WTC11 (cell line): Measurements from ENCODE around the gene PSMD8. TPM values are rescaled to one million over a fixed set of nuclear protein-coding genes. Genes with fewer than 3 reads are reported as not detected.

Experiments
- ATAC-seq: fragments of 200-7000 bp; cut with Tn5 transposase; 2 replicates; pipeline ENCODE4 v1.10.0; 2021; ENCODE audit warnings: mild to moderate bottlenecking, moderate library complexity
- CTCF ChIA-PET: fragments of 300-600 bp; sonication (Branson Sonifier 250); formaldehyde crosslinking; loops from one replicate; lab custom pipeline; 2021; ENCODE audit warnings: antibody characterized with exemption; lab: Charles Lee
- POLR2A ChIA-PET: fragments of 350-600 bp; sonication (Branson Sonifier 250); formaldehyde crosslinking; loops from one replicate; lab custom pipeline; 2021; ENCODE audit warnings: antibody characterized with exemption; lab: Charles Lee
- DNase-seq: peaks from one replicate; pipeline ENCODE4 v3.0.0; 2021; ENCODE audit warnings: low spot score
- H3K27ac Mint-ChIP-seq: 2 replicates; pipeline ENCODE4 v1.8.0; 2021; ENCODE audit warnings: mixed read lengths
- H3K27me3 Mint-ChIP-seq: 2 replicates; pipeline ENCODE4 v1.8.0; 2021; ENCODE audit warnings: low read depth, mild to moderate bottlenecking, moderate library complexity, mixed read lengths
- H3K36me3 Mint-ChIP-seq: 2 replicates; pipeline ENCODE4 v1.8.0; 2021; ENCODE audit warnings: mixed read lengths
- H3K4me1 Mint-ChIP-seq: 2 replicates; pipeline ENCODE4 v1.8.0; 2022; ENCODE audit warnings: mixed read lengths
- H3K4me3 Mint-ChIP-seq: 2 replicates; pipeline ENCODE4 v1.8.0; 2021; ENCODE audit warnings: mild to moderate bottlenecking, moderate library complexity, mixed read lengths
- H3K9me3 Mint-ChIP-seq: 2 replicates; pipeline ENCODE4 v1.8.0; 2021; ENCODE audit warnings: mixed read lengths
- AFF4 ChIP-seq: sonication (generic); formaldehyde crosslinking; IDR thresholded peaks from 2 replicates; pipeline ENCODE4 v1.8.1; 2023; ENCODE audit warnings: mild to moderate bottlenecking, missing genetic modification reagents, borderline replicate concordance
- ARID4B ChIP-seq: sonication (generic); formaldehyde crosslinking; IDR thresholded peaks from 2 replicates; pipeline ENCODE4 v1.8.0; 2023; ENCODE audit warnings: missing genetic modification reagents, mild to moderate bottlenecking, borderline replicate concordance
- ATF1 ChIP-seq: sonication (generic); formaldehyde crosslinking; IDR thresholded peaks from 2 replicates; pipeline ENCODE4 v1.8.1; 2023; ENCODE audit warnings: mild to moderate bottlenecking, moderate library complexity, missing genetic modification reagents
- ETV6 ChIP-seq: sonication (generic); formaldehyde crosslinking; IDR thresholded peaks from 2 replicates; pipeline ENCODE4 v1.8.1; 2022; ENCODE audit warnings: mild to moderate bottlenecking, missing genetic modification reagents
- FOXK1 ChIP-seq: sonication (generic); formaldehyde crosslinking; IDR thresholded peaks from 2 replicates; pipeline ENCODE4 v1.8.0; 2022; ENCODE audit warnings: mild to moderate bottlenecking, moderate library complexity, missing genetic modification reagents
- GRHL2 ChIP-seq: fragments of 250-450 bp; sonication (Bioruptor Pico); IDR thresholded peaks from 2 replicates; pipeline ENCODE4 v1.8.0; 2022; ENCODE audit warnings: mild to moderate bottlenecking, moderate library complexity; ENCODE audit not compliant: insufficient replicate concordance, severe bottlenecking
- HMGXB4 ChIP-seq: sonication (generic); formaldehyde crosslinking; IDR thresholded peaks from 2 replicates; pipeline ENCODE4 v1.8.1; 2023; ENCODE audit warnings: mild to moderate bottlenecking, moderate library complexity, missing genetic modification reagents
- IRF2 ChIP-seq: sonication (generic); formaldehyde crosslinking; IDR thresholded peaks from 2 replicates; pipeline ENCODE4 v1.8.0; 2022; ENCODE audit warnings: low read depth, missing genetic modification reagents, borderline replicate concordance
- NFE2L1 ChIP-seq: sonication (generic); formaldehyde crosslinking; IDR thresholded peaks from 2 replicates; pipeline ENCODE4 v1.8.1; 2023; ENCODE audit warnings: missing genetic modification reagents
- NR1H2 ChIP-seq: sonication (generic); formaldehyde crosslinking; IDR thresholded peaks from 2 replicates; pipeline ENCODE4 v1.9.0; 2021; ENCODE audit warnings: mild to moderate bottlenecking, moderate library complexity, missing genetic modification reagents
- NR2C2 ChIP-seq: sonication (generic); formaldehyde crosslinking; IDR thresholded peaks from 2 replicates; pipeline ENCODE4 v1.8.0; 2022; ENCODE audit warnings: mild to moderate bottlenecking, missing genetic modification reagents
- TEAD1 ChIP-seq: sonication (generic); formaldehyde crosslinking; IDR thresholded peaks from 2 replicates; pipeline ENCODE4 v1.8.0; 2022; ENCODE audit warnings: mild to moderate bottlenecking, missing genetic modification reagents
- ZBTB21 ChIP-seq: sonication (generic); formaldehyde crosslinking; IDR thresholded peaks from 2 replicates; pipeline ENCODE4 v1.8.1; 2023; ENCODE audit warnings: mild to moderate bottlenecking, missing genetic modification reagents, borderline replicate concordance
- ZNF425 ChIP-seq: fragments of 250-450 bp; sonication (Bioruptor Pico); conservative IDR thresholded peaks from 2 replicates; pipeline ENCODE4 v1.9.0; 2021; ENCODE audit warnings: mild to moderate bottlenecking
- total RNA-seq: library from RNA; stranded (reverse); gene quantifications from 3 replicates; pipeline ENCODE4 v1.2.3, GENCODE V29; 2021

The PSMD8 gene
- total RNA-seq, 1 experiment from 2014 or later = 167 TPM

- H3K36me3 Mint-ChIP-seq = no peaks in the 10 kb centered on the region
- H3K27me3 Mint-ChIP-seq = peaks cover 33% of the 10 kb centered on the region
- peaks cover 5% of the 10 kb centered on the region for H3K4me1 Mint-ChIP-seq
- no peak for ATAC-seq
- H3K4me3 Mint-ChIP-seq = no peak overlapping the region
- POLR2A ChIA-PET = interaction anchor here (0.6 kb wide), 1 partner anchor 16 kb away, joined by 6 read pairs; no protein-coding TSS in a partner anchor
- H3K9me3 Mint-ChIP-seq = no peaks in the 10 kb centered on the region
- CTCF ChIA-PET = interaction anchor here (0.5 to 1.1 kb wide), 2 partner anchors 33 to 108 kb away, joined by 4 read pairs; partner anchors contain the start of gene FAM98C
- TF ChIP-seq AFF4 (no peak), NFE2L1 (CRISPR knock-in tag) (no peak), ETV6 (CRISPR knock-in tag) (no peak), ARID4B (CRISPR knock-in tag) (no peak), ATF1 (CRISPR knock-in tag) (no peak), IRF2 (CRISPR knock-in tag) (no peak)
- no peak for DNase-seq
- H3K27ac Mint-ChIP-seq = no peak overlapping the region
Observed at GRCh38 chr19:38370299-38370698, 4.1 kb upstream of the PSMD8 start.

GRCh38 chr19:38371081-38371480 lies 3.3 kb upstream of the PSMD8 start:
- no peak for DNase-seq
- H3K9me3 Mint-ChIP-seq = no peaks in the 10 kb centered on the region
- no peak overlapping the region for H3K4me3 Mint-ChIP-seq
- no peak overlapping the region for H3K27ac Mint-ChIP-seq
- no peak for ATAC-seq
- ChIA-PET POLR2A (no interaction called here), CTCF (interaction anchor here (1.1 kb wide), 1 partner anchor 32 kb away, joined by 4 read pairs; the partner anchor contains the start of gene FAM98C)
- H3K27me3 Mint-ChIP-seq = peaks cover 31% of the 10 kb centered on the region
- H3K36me3 Mint-ChIP-seq = no peaks in the 10 kb centered on the region
- TF ChIP-seq TEAD1 = no peak
- no peak for TF ChIP-seq FOXK1
- TF ChIP-seq HMGXB4 (CRISPR knock-in tag) = no peak
- no peak for TF ChIP-seq NR1H2 (CRISPR knock-in tag)
- H3K4me1 Mint-ChIP-seq = peaks cover 12% of the 10 kb centered on the region

GRCh38 chr19:38373907-38374331 lies 452 bp upstream of the PSMD8 start:
- Mint-ChIP-seq H3K9me3 (no peaks in the 10 kb centered on the region), H3K4me3 (peak overlapping the region; percentile 100), H3K27me3 (peaks cover 27% of the 10 kb centered on the region), H3K27ac (peak overlapping the region; percentile 75), H3K36me3 (peaks cover 5% of the 10 kb centered on the region; the same call in 1 of the 2 replicates), H3K4me1 (peaks cover 14% of the 10 kb centered on the region)
- POLR2A ChIA-PET = interaction anchor here (0.6 to 2.5 kb wide), 15 partner anchors 11 to 467 kb away, joined by 3 to 27 read pairs (median 4); partner anchors contain the start of genes C19orf33, FAM98C, GGN and KCNK6
- no peak for ATAC-seq
- CTCF ChIA-PET = interaction anchor here (0.6 to 4.8 kb wide), 27 partner anchors 8 to 384 kb away, joined by 3 to 94 read pairs (median 5); partner anchors contain the start of genes C19orf33, CATSPERG, FAM98C and GGN
- no peak for DNase-seq
- TF ChIP-seq ATF1 (CRISPR knock-in tag) (no peak), ZNF425 (CRISPR knock-in tag) (no peak), NR2C2 (CRISPR knock-in tag) (no peak), GRHL2 (no peak), ZBTB21 (CRISPR knock-in tag) (no peak), ARID4B (CRISPR knock-in tag) (no peak)
